Activated CD4-positive, CD25-positive, alpha-beta regulatory T cell (primary cell): ENCODE measurements around the gene KCNJ6.
"Not testable (repeated sequence)": the region's sequence is repeated elsewhere in the genome, so short reads cannot be mapped to it uniquely, and the experiment has no call there.

Source experiments
- DNase-seq, 4 experiments: peaks; one replicate each; lab custom pipeline; 2025; lab: John Stamatoyannopoulos, UW

The KCNJ6 gene

GRCh38 chr21:37769656-37770055, 146.6 kb downstream of the KCNJ6 start:
- DNase-seq = no peak

- DNase-seq = no peak
These were observed 148.3 kb downstream of the KCNJ6 start for GRCh38 chr21:37767984-37768383.

GRCh38 chr21:37766129-37766528, 150.1 kb downstream of the KCNJ6 start:
- no peak for DNase-seq

GRCh38 chr21:37765221-37765900, 150.9 kb downstream of the KCNJ6 start:
- no peak for DNase-seq

GRCh38 chr21:37764691-37765090, 151.6 kb downstream of the KCNJ6 start:
- DNase-seq = no peak

- no peak for DNase-seq
These were observed 153.0 kb downstream of the KCNJ6 start for GRCh38 chr21:37763298-37763697.

- no peak for DNase-seq
These were observed 153.7 kb downstream of the KCNJ6 start for GRCh38 chr21:37762606-37763005.

- DNase-seq = not testable (repeated sequence)
These were observed 154.9 kb downstream of the KCNJ6 start for GRCh38 chr21:37761406-37761805.

GRCh38 chr21:37759777-37760176, 156.5 kb downstream of the KCNJ6 start:
- no peak for DNase-seq

- DNase-seq = no peak
These were observed 157.3 kb downstream of the KCNJ6 start for GRCh38 chr21:37758982-37759381.

GRCh38 chr21:37757606-37758376, 158.5 kb downstream of the KCNJ6 start:
- no peak for DNase-seq

GRCh38 chr21:37753122-37753599, 163.1 kb downstream of the KCNJ6 start:
- no peak for DNase-seq

- DNase-seq = no peak
These were observed 164.8 kb downstream of the KCNJ6 start for GRCh38 chr21:37751268-37751975.

GRCh38 chr21:37749132-37749531, 167.1 kb downstream of the KCNJ6 start:
- no peak for DNase-seq

GRCh38 chr21:37748351-37748750, 167.9 kb downstream of the KCNJ6 start:
- no peak for DNase-seq

- DNase-seq = no peak
These were observed 169.4 kb downstream of the KCNJ6 start for GRCh38 chr21:37746849-37747248.

- no peak for DNase-seq
These were observed 171.7 kb downstream of the KCNJ6 start for GRCh38 chr21:37744551-37744950.

- no peak for DNase-seq
These were observed 173.7 kb downstream of the KCNJ6 start for GRCh38 chr21:37742532-37742931.

GRCh38 chr21:37742115-37742514, 174.1 kb downstream of the KCNJ6 start:
- DNase-seq = no peak

GRCh38 chr21:37737996-37738395, 178.3 kb downstream of the KCNJ6 start:
- no peak for DNase-seq

- no peak for DNase-seq
These were observed 178.8 kb downstream of the KCNJ6 start for GRCh38 chr21:37737507-37737906.

- no peak for DNase-seq
These were observed 181.4 kb downstream of the KCNJ6 start for GRCh38 chr21:37734846-37735245.

- DNase-seq = no peak
These were observed 183.3 kb downstream of the KCNJ6 start for GRCh38 chr21:37732927-37733326.
